SK-N-MC (cell line): ENCODE data around the gene CPNE5.

Experiments used
- EZH2 ChIP-seq: fragments of 200-600 bp; sonication (generic); IDR thresholded peaks from one replicate; pipeline ENCODE4 v1.6.1; 2017; ENCODE audit warnings: antibody characterized with exemption
- FOXP2 ChIP-seq: optimal IDR thresholded peaks from 2 replicates; pipeline ENCODE3; 2011; ENCODE audit warnings: mild to moderate bottlenecking, moderate library complexity; ENCODE audit not compliant: insufficient read depth; ENCODE audit errors: extremely low read length, control extremely low read depth
- POLR2AphosphoS5 ChIP-seq: IDR thresholded peaks from 2 replicates; pipeline ENCODE4 v1.6.1; 2012; ENCODE audit warnings: mild to moderate bottlenecking, low read depth, low read length, borderline replicate concordance

DNA sequence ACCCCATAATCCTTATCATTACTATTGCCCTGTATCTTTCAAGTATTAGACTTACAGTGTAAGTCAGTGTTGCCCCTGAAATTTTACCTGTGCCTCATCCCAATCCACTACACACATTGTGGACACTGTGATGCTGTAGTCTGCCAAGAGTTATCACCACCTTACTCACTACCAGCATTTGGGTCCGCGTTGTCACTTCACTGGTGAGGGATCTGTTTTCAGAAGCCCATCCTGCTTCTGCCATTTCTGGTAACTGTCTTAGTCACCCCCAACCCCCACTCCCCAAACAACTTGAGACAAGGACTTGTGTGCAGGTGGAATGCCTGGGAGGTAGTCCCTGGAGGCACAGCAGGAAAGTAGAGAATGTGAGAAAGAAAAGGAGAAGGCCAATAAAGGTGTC lies 147.6 kb downstream of the CPNE5 start:
- TF ChIP-seq EZH2 (no peak), POLR2AphosphoS5 (no peak), FOXP2 (no peak)
